Activated gamma-delta T cell (primary cell): Measurements from ENCODE around the gene PKIG.

ENCODE experiments used
- DNase-seq: peaks from one replicate; lab custom pipeline; 2025; lab: John Stamatoyannopoulos, UW

Gene PKIG

DNA sequence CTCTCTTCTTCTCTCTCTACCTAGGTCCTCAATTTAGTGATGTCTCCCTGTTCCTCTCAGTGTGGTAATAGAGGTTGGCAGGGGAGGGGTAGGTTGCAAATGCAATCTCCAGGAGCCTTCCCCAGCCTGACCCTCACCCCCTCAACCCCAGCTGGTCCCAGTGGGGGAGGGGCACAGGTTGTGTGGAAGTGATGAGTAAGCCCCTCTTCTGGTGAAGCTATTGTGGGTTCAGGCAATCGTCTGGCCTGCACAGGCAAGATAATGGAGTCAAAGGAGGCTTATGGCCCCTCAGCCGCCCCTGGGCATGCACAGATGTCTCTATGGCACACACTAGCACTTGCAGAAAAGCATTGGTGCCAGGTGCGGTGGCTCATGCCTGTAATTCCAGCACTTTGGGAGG, 79.9 kb downstream of the PKIG start:
- DNase-seq: no peak

DNA sequence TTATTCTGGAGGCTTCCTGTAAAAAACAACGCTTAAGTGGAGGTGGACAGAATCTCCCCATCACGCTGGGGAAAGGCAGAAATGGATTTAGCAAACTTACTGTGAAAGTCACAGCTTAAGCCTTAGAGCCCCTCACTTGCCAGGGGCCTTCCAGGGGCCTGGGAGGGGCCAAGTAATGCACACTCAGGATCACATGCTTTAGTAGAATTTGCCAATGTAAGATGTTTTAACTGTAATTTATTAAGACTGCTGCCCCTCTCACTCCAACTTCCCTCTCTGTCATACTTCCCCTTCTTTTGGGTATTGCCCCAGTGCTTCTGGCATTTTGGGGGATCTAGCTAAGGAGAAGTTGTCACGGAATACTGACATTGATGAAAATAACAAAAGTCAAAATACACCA, 81.8 kb downstream of the PKIG start:
- DNase-seq: no peak

DNA sequence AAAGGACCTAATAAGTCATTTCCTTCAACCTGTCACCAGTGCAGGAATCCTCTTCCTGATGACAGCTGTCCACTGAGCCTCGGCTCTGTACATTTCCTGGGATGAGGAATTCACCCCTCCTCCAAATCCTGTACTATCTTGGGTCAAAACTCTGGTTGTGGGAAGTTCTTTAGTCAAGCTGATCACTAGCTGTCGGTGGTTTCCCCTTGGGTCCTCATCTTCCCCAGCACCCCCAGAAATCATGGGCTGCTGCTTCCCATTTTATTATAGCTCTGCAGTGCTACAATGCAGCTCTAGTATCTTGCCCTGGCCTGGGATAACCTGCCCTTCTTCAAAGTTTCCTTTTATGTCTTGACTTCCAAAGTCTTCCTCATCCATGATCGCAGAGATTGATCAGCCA, 83.7 kb downstream of the PKIG start:
- no peak for DNase-seq
